ENCODE measurements around the gene SH3BP5L. TPM values are rescaled to one million over a fixed set of nuclear protein-coding genes. Genes with fewer than 3 reads are reported as not detected.
"Not testable (repeated sequence)": the region's sequence is repeated elsewhere in the genome, so short reads cannot be mapped to it uniquely, and the experiment has no call there.

Gene SH3BP5L
- total and polyA plus RNA-seq, 2 experiments from 2014 or later = 14.1 to 34.8 TPM

DNA sequence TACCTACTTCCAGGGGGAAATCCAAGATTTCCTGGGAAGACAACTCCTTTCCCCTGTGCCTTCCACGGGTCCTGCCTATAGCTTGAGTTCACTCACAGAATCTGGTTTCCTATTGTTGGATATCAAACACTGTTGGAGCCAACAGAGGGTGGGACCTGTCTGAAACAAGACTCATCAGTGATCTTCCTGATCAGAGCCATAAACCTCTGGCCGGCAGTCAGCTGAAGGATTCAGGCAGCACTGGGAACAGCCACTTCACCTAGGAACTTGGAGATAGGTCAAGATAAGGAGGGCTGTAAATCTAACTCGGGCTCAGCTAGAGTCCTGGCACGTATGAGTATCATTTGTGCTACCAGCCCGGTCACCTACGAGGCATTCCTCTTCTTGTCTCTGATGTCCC lies 23.3 kb downstream of the SH3BP5L start:
- Histone ChIP-seq H3K9me3 (ENCODE audit: low read depth) (no peaks in the 10 kb centered on the region), H3K4me3 (no peak overlapping the region), H3K27ac (no peak overlapping the region), H3K36me3 (no peaks in the 10 kb centered on the region), H3K27me3 (no peaks in the 10 kb centered on the region), H3K4me1 (ENCODE audit: low read depth) (peaks cover 9% of the 10 kb centered on the region)
- DNase-seq (ENCODE audit: low read depth in 1 of 2, low spot score in 1 of 2) = no peak
- TF ChIP-seq, protein P1, sequence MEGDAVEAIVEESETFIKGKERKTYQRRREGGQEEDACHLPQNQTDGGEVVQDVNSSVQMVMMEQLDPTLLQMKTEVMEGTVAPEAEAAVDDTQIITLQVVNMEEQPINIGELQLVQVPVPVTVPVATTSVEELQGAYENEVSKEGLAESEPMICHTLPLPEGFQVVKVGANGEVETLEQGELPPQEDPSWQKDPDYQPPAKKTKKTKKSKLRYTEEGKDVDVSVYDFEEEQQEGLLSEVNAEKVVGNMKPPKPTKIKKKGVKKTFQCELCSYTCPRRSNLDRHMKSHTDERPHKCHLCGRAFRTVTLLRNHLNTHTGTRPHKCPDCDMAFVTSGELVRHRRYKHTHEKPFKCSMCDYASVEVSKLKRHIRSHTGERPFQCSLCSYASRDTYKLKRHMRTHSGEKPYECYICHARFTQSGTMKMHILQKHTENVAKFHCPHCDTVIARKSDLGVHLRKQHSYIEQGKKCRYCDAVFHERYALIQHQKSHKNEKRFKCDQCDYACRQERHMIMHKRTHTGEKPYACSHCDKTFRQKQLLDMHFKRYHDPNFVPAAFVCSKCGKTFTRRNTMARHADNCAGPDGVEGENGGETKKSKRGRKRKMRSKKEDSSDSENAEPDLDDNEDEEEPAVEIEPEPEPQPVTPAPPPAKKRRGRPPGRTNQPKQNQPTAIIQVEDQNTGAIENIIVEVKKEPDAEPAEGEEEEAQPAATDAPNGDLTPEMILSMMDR (IDR thresholded peaks at IDR 0.05; ENCODE audit: low read depth, low read length) = no peak

DNA sequence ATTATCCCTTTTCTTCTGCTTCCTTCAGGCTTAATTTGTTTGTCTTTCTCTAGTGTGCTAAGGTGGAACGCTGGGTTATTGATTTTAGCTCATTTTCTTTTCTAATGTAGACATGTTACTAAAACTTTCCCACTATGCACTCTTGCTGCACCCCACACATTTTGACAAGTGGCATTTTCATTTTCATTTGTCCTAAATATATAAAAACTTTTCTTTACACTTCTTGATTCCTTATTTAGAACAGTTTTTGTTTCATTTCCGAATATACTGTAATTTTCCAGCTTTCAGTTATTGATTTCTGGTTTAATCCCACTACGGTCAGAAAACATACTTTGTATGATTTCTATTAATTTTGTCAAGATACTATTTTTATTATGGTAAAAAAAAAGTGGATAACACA lies 25.3 kb downstream of the SH3BP5L start:
- no peak overlapping the region for H3K4me3 ChIP-seq
- no peak for DNase-seq (ENCODE audit: low read depth in 1 of 2, low spot score in 1 of 2)
- no peaks in the 10 kb centered on the region for H3K9me3 ChIP-seq (ENCODE audit: low read depth)
- no peak overlapping the region for H3K27ac ChIP-seq
- H3K36me3 ChIP-seq = no peaks in the 10 kb centered on the region
- no peaks in the 10 kb centered on the region for H3K27me3 ChIP-seq
- H3K4me1 ChIP-seq (ENCODE audit: low read depth) = peaks cover 3% of the 10 kb centered on the region
- TF ChIP-seq, protein P1 (IDR thresholded peaks at IDR 0.05; ENCODE audit: low read depth, low read length) = no peak

DNA sequence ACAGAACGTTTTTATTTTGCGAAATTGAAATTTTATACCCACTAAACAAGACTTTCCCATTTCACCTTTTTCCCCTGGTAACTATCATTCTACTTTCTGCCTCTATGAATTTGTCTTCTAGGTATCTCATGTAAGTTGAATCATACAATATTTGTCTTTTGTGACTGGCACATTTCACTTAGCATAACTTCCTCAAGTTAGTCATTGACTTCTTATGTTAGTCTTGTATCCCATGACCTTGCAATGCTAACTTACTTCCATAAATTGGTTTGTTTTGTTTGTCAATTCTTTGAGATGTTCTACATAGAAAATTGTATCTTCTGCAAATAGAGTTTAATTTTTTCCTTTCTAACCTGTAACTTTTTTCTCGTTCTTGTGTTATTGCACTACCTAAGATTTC lies 26.9 kb downstream of the SH3BP5L start:
- Histone ChIP-seq H3K36me3 (no peaks in the 10 kb centered on the region), H3K27me3 (no peaks in the 10 kb centered on the region), H3K9me3 (ENCODE audit: low read depth) (no peaks in the 10 kb centered on the region), H3K27ac (no peak overlapping the region), H3K4me3 (no peak overlapping the region), H3K4me1 (ENCODE audit: low read depth) (no peaks in the 10 kb centered on the region)
- TF ChIP-seq, protein P1 (IDR thresholded peaks at IDR 0.05; ENCODE audit: low read depth, low read length) = no peak
- DNase-seq (ENCODE audit: low read depth in 1 of 2, low spot score in 1 of 2) = no peak

DNA sequence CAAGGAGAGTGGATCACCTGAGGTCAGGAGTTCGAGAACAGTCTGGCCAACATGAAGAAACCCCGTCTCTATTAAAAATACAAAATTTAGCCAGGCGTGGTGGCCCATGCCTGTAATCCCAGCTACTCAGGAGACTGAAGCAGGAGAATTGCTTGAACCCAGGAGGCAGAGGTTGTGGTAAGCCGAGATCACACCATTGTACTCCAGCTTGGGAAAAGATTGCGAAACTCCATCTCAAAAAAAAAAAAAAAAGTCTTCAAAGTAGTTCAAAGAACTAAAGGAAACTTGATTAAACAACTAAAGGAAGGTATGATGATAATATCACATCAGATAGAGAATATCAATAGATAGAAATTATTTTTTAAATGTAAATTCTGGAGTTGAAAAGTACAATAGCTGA lies 31.1 kb downstream of the SH3BP5L start:
- not testable (repeated sequence) for DNase-seq (ENCODE audit: low read depth in 1 of 2, low spot score in 1 of 2); H3K4me3 ChIP-seq; H3K27me3 ChIP-seq; H3K4me1 ChIP-seq (ENCODE audit: low read depth); H3K9me3 ChIP-seq (ENCODE audit: low read depth); H3K27ac ChIP-seq; H3K36me3 ChIP-seq

DNA sequence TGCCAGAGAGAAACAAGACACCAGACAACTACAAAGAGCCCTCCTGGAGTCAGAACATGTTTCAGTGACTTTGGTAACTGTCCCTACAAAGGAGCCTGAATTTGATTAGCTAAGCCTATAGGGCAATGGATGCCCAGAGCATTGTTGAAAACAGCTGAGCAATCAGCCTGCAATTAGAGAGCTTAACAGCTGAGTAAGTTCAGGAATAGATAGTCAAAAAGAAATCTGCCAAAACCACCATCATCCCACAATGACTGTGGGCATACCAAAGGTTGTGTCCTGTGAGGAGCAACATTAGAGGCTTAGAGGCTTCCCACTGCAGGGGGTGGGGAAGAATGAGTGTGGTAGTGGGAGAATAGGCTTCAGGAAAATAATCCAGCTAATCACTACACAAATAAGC lies 32.1 kb downstream of the SH3BP5L start:
- Histone ChIP-seq H3K36me3 (no peaks in the 10 kb centered on the region), H3K9me3 (ENCODE audit: low read depth) (no peaks in the 10 kb centered on the region), H3K4me3 (no peak overlapping the region), H3K27ac (no peak overlapping the region), H3K4me1 (ENCODE audit: low read depth) (no peaks in the 10 kb centered on the region), H3K27me3 (no peaks in the 10 kb centered on the region)
- DNase-seq (ENCODE audit: low read depth in 1 of 2, low spot score in 1 of 2) = no peak
- TF ChIP-seq, protein P1 (IDR thresholded peaks at IDR 0.05; ENCODE audit: low read depth, low read length) = no peak

DNA sequence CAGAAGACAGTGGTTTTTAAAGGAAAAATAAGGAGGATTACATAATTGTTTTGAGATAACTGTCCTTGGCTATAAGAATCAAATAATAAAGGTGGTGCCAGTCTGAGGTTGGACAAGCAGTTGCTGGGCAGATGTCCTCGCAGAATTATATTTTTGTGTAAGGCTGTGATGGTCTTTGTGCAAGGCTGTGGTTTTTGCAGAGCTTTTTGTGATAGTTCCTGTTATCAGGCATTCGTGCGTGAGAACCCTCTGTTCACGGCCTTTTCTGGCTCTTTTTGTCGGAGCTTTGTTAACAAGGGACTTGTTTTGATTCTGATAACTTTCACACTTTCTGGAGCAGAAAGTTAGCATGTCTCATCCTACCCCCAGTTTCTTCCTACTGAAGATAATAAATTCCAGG lies 33.4 kb downstream of the SH3BP5L start:
- H3K36me3 ChIP-seq = no peaks in the 10 kb centered on the region
- no peak overlapping the region for H3K4me3 ChIP-seq
- H3K27ac ChIP-seq = no peak overlapping the region
- DNase-seq (ENCODE audit: low read depth in 1 of 2, low spot score in 1 of 2) = no peak
- TF ChIP-seq, protein P1 (IDR thresholded peaks at IDR 0.05; ENCODE audit: low read depth, low read length) = no peak
- H3K27me3 ChIP-seq = no peaks in the 10 kb centered on the region
- H3K9me3 ChIP-seq (ENCODE audit: low read depth) = no peaks in the 10 kb centered on the region
- H3K4me1 ChIP-seq (ENCODE audit: low read depth) = no peaks in the 10 kb centered on the region
